SHP77 (cell line): Measurements from ENCODE around the gene PFDN4.

Experiments used
- DNase-seq, 2 experiments: peaks; one replicate each; lab custom pipeline; 2025; lab: John Stamatoyannopoulos, UW

The PFDN4 gene

GRCh38 chr20:54173653-54174456 is 34.0 kb upstream of the PFDN4 start, which contains the start of gene CYP24A1:
Gene CYP24A1, minus strand, starts transcription at chr20:54173986. Its CDS starts 407 bp downstream, at chr20:54173579.
- no peak for DNase-seq

GRCh38 chr20:54174457-54175175 is 33.3 kb upstream of the PFDN4 start:
- no peak for DNase-seq

- DNase-seq, result no peak
Observed at GRCh38 chr20:54176610-54177009, 31.3 kb upstream of the PFDN4 start.

GRCh38 chr20:54177378-54177777 is 30.5 kb upstream of the PFDN4 start:
- DNase-seq, result no peak

GRCh38 chr20:54178256-54178655 is 29.6 kb upstream of the PFDN4 start:
- no peak for DNase-seq

GRCh38 chr20:54179946-54180345 is 27.9 kb upstream of the PFDN4 start:
- DNase-seq, result no peak

- no peak for DNase-seq
Observed at GRCh38 chr20:54180931-54181330, 27.0 kb upstream of the PFDN4 start.

- no peak for DNase-seq
Observed at GRCh38 chr20:54184071-54184470, 23.8 kb upstream of the PFDN4 start.

- DNase-seq, result no peak
Observed at GRCh38 chr20:54184904-54185626, 22.8 kb upstream of the PFDN4 start.

GRCh38 chr20:54188132-54188849 is 19.6 kb upstream of the PFDN4 start:
- DNase-seq, result no peak

- DNase-seq, result no peak
Observed at GRCh38 chr20:54189630-54190029, 18.3 kb upstream of the PFDN4 start.

GRCh38 chr20:54190217-54190616 is 17.7 kb upstream of the PFDN4 start:
- DNase-seq, result no peak

- DNase-seq, result no peak
Observed at GRCh38 chr20:54193817-54194216, 14.1 kb upstream of the PFDN4 start.

GRCh38 chr20:54194724-54195438 is 13.0 kb upstream of the PFDN4 start:
- no peak for DNase-seq

- DNase-seq, result no peak
Observed at GRCh38 chr20:54195483-54196472, 12.1 kb upstream of the PFDN4 start.

GRCh38 chr20:54197621-54198604 is 10.0 kb upstream of the PFDN4 start:
- DNase-seq, result no peak

- no peak for DNase-seq
Observed at GRCh38 chr20:54199283-54199682, 8.6 kb upstream of the PFDN4 start.

- DNase-seq, result peak; percentile 15 to 31
Observed at GRCh38 chr20:54199721-54200176, 8.1 kb upstream of the PFDN4 start.
